Panc1 (cell line): Measurements from ENCODE around the gene ST3GAL6.

ENCODE experiments used
- POLR2AphosphoS5 ChIP-seq: IDR thresholded peaks from 2 replicates; pipeline ENCODE4 v1.6.1; 2012; ENCODE audit warnings: mild to moderate bottlenecking, low read depth, low read length, moderate library complexity
- SIN3A ChIP-seq: IDR thresholded peaks from 2 replicates; pipeline ENCODE4 v1.6.1; 2012; ENCODE audit warnings: low read depth, mild to moderate bottlenecking, low read length, moderate library complexity, borderline replicate concordance; ENCODE audit not compliant: insufficient read depth
- TF ChIP-seq, protein P1 (sequence below): fragments of 450-650 bp; IDR thresholded peaks from 2 replicates; pipeline ENCODE4 v1.5.1; 2017; ENCODE audit warnings: mild to moderate bottlenecking
- TF ChIP-seq, protein P2 (sequence below), 2 experiments: IDR thresholded peaks; 2 replicates each; pipeline ENCODE4 v1.6.1; 2011 to 2012; ENCODE audit warnings: low read depth in 2 of 2, control low read depth in 1 of 2, low read length in 1 of 2, mild to moderate bottlenecking in 1 of 2, moderate library complexity in 1 of 2; ENCODE audit not compliant: insufficient read depth in 1 of 2

GRCh38 chr3:98759629-98760028 lies 3.5 kb upstream of the ST3GAL6 start:
- TF ChIP-seq, protein P1, sequence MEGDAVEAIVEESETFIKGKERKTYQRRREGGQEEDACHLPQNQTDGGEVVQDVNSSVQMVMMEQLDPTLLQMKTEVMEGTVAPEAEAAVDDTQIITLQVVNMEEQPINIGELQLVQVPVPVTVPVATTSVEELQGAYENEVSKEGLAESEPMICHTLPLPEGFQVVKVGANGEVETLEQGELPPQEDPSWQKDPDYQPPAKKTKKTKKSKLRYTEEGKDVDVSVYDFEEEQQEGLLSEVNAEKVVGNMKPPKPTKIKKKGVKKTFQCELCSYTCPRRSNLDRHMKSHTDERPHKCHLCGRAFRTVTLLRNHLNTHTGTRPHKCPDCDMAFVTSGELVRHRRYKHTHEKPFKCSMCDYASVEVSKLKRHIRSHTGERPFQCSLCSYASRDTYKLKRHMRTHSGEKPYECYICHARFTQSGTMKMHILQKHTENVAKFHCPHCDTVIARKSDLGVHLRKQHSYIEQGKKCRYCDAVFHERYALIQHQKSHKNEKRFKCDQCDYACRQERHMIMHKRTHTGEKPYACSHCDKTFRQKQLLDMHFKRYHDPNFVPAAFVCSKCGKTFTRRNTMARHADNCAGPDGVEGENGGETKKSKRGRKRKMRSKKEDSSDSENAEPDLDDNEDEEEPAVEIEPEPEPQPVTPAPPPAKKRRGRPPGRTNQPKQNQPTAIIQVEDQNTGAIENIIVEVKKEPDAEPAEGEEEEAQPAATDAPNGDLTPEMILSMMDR, result no peak
- no peak for TF ChIP-seq POLR2AphosphoS5
- TF ChIP-seq, protein P2, sequence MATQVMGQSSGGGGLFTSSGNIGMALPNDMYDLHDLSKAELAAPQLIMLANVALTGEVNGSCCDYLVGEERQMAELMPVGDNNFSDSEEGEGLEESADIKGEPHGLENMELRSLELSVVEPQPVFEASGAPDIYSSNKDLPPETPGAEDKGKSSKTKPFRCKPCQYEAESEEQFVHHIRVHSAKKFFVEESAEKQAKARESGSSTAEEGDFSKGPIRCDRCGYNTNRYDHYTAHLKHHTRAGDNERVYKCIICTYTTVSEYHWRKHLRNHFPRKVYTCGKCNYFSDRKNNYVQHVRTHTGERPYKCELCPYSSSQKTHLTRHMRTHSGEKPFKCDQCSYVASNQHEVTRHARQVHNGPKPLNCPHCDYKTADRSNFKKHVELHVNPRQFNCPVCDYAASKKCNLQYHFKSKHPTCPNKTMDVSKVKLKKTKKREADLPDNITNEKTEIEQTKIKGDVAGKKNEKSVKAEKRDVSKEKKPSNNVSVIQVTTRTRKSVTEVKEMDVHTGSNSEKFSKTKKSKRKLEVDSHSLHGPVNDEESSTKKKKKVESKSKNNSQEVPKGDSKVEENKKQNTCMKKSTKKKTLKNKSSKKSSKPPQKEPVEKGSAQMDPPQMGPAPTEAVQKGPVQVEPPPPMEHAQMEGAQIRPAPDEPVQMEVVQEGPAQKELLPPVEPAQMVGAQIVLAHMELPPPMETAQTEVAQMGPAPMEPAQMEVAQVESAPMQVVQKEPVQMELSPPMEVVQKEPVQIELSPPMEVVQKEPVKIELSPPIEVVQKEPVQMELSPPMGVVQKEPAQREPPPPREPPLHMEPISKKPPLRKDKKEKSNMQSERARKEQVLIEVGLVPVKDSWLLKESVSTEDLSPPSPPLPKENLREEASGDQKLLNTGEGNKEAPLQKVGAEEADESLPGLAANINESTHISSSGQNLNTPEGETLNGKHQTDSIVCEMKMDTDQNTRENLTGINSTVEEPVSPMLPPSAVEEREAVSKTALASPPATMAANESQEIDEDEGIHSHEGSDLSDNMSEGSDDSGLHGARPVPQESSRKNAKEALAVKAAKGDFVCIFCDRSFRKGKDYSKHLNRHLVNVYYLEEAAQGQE (IDR thresholded peaks at IDR 0.05; ENCODE audit: insufficient read depth in 1 of 2, low read depth in 2 of 2, low read length in 1 of 2), result no peak
- no peak for TF ChIP-seq SIN3A
